ENCODE measurements around the gene TMEM170A.
"Not testable (repeated sequence)": the region's sequence is repeated elsewhere in the genome, so short reads cannot be mapped to it uniquely, and the experiment has no call there.

The TMEM170A gene, protein sequence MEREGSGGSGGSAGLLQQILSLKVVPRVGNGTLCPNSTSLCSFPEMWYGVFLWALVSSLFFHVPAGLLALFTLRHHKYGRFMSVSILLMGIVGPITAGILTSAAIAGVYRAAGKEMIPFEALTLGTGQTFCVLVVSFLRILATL

DNA sequence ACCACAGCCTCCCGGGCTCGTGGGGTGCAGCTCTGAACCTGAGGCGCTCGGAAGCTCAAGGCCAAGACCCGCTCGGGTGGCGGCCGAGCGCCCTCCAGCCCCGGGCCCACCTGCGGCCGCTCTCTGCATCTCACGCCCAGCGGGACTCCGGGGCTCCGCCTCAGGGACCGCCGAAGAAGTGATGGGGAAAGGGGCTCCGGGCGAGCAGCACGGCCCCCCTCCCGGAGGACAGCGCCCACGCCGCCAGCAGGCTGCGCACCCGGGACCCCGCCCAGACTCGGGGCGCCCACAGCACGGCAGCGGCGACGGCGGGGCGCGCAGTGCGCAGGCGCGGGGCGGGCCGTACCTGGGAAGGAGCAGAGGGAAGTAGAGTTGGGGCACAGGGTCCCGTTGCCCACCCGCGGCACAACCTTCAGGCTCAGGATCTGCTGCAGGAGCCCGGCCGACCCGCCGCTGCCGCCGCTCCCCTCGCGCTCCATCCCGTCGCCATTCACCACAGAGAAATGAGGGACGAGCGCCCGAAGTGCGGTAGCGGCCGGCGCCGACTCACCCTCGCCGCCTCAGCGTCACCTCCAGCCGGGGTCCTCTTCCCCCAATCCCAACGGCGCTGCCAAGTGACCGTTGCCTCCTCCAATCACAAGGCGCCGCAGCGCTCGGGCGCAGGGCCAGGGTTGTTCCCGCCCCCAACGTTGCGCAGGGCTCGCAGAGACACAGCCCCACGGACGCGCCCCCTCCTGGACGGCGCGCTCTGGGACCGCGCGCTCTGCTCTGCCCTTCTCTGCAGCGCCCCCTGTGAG lies at the start of gene TMEM170A:
TMEM170A (minus strand) TSS at position 568 of the 797 bp plus-strand sequence; CDS start at position 479, 89 bp downstream.
- DNase-seq (ENCODE audit: low read depth, low spot score) = peak; percentile 97

DNA sequence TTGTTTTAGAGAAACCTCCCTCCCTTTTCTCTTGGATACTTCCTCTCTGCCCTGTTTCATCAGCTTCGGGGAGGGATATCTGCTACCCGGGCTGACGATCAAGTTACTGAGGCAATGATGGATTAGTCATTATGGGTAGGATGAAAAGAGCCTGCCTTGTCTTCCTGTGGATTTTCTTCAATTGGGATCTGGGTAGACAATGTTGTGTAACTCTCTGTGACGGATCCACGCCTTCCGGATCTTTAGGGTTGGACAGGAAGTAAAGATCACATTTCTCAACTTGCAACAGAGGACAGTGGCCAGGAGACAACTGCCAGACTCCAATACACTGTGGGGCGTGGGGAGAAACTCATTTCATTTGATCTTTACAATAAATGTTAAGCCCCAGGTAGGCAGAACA lies 42.1 kb upstream of the TMEM170A start:
- no peak for DNase-seq (ENCODE audit: low read depth, low spot score)

DNA sequence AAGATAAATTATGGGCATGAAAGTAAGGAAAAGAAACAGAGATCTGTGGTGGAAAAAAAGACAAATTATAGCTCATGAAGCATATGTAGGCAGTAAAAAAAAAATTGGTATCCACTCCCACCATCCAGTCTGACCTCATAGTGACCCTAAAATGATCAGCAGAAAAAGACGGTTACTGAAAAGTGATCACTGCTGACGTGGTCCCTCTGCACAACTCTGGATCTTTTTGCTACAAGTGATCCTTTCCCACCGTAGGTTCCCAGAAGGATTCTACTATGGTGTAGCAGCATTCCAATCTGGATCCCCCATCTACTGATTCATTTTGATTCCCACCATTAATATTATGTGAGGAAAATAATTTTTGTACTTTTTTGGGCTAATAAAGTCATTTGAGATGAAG lies 41.6 kb upstream of the TMEM170A start:
- no peak for DNase-seq (ENCODE audit: low read depth, low spot score)

DNA sequence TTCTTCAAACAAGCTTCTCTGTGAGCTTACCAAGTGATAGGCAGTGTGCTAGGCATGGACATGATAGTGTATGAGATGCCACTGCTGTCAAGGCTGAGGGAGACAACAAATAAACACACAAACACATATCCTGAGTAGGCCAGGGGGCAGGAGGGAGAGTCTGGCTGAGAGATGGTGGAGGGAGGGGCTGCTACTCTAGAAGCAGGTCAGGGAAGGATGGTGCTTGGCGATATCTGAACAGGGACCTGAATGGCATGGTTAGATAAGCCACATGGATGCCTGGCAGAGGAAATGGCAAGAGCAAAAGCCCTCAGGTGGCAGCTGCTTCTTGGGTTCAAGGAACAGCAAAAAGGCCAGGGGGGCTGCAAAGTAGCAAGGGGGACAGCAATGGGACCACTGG lies 39.3 kb upstream of the TMEM170A start:
- no peak for DNase-seq (ENCODE audit: low read depth, low spot score)

DNA sequence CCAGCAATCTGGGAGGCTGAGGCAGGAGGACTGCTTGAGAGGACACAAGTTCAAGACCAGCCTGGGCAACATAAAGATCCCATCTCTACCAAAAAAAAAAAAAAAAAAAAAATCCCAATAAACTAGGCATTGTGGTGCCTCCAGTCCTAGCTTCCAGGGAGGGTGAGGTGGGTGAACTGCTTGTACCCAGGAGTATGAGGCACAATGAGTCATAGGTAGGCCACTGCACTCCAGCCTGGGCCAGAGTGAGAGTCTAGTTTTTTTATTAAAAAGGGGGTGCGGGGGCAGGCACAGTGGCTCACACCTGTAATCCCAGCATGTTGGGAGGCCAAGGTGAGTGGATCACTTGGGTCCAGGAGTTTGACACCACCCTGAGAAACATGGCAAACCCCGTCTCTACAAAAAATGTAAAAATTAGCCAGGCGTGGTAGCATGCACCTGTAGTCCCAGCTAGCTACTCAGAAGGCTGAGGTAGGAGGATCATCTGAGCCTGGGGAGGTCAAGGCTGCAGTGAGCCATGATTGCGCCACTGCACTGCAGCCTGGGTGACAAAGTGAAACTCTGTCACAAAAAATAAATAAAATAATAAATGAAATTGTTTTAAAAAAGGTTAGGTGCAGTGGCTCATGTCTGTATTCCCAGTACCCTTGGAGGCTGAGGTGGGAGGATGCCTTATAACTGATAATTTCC lies 38.6 kb upstream of the TMEM170A start:
- no peak for DNase-seq (ENCODE audit: low read depth, low spot score)

DNA sequence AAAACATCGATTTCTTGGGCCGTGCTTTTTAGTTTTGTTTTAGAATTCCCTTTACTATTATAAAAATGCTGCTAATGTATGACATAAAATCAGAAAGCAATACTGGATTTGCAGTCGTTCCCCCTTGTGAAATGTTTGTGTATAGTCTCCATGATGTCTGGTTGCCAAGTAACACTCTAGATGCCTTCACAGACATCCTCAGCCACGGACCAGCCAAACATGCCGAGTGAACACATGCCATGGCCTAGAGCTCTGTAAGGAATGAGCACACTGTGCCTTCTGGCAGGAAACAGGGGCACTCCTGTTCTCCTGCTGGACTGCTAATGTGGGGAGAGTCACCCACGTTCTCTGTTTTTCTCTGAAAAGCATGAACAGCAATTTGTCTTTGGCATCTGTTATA lies 37.3 kb upstream of the TMEM170A start:
- DNase-seq (ENCODE audit: low read depth, low spot score) = not testable (repeated sequence)

DNA sequence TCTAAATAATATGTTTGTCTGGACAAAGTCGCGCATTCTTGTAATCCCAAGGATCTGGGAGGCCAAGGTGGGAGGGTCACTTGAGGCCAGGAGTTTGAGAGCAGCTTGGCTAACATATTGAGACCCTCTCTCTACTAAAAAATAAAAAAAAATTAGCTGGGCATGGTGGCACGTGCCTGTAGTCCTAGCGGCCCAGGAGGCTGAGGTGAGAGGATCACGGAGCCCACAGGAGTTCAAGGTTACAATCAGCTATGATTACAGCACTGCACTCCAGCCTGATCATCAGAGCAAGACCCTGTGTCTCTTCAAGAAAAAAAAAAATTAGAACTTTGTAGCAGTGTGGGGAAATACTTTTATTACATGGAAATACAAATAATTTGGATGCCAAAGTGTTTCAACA lies 36.9 kb upstream of the TMEM170A start:
- DNase-seq (ENCODE audit: low read depth, low spot score) = no peak

DNA sequence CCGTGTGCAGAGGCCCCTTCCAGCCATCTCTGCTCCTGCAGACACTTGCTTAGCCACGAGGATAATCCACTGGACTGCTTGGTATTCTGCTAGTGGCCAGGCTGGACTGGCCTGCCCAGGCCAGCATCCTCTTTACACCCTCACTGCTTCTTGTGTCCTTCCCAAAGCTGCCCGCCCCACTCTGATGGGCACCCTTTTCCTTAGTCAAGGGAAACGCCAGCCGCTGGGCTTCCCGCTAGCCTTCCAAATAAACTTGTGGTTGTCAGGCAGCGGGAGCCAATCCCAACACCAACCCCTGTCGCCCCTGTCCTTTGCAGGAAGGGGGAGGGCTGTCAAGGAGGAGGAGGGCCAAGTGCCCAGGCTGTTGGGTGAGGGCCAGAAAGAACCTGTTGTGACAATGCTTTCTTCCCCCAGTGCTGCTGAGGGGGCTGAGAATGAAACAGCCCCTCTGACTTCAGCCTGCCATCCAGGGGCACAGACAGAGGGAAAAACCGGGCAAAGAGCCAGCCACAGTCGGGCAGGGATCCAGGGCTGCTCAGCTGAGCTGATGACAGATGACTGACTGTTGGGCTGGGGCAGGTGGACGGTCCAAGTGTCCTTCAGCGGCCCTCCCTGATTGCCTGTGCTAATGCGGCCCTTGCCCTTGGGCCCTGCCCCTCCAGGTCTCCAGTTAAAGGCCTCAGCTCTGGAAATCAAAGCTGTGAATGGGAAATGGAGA lies 34.3 kb upstream of the TMEM170A start:
- DNase-seq (ENCODE audit: low read depth, low spot score) = not testable (repeated sequence)

DNA sequence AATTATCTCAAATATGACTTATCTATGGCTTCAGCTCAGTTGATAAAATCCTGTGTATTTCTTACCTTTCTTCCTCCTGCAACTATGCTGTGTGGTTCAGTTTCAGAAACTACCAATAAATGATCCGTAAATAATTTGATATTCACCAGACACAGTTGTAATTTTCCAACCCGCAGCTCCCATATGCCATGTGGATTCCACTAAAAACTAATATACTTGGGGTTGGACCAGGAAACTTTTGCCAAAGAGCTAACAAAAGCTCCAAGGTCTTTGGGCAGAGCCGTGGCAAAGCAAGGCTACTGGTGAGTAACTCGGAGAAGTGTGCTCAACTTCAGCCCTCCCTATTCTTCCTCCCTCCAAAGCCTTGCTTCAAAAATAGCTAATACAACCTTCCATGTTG lies 33.1 kb upstream of the TMEM170A start:
- DNase-seq (ENCODE audit: low read depth, low spot score) = no peak

DNA sequence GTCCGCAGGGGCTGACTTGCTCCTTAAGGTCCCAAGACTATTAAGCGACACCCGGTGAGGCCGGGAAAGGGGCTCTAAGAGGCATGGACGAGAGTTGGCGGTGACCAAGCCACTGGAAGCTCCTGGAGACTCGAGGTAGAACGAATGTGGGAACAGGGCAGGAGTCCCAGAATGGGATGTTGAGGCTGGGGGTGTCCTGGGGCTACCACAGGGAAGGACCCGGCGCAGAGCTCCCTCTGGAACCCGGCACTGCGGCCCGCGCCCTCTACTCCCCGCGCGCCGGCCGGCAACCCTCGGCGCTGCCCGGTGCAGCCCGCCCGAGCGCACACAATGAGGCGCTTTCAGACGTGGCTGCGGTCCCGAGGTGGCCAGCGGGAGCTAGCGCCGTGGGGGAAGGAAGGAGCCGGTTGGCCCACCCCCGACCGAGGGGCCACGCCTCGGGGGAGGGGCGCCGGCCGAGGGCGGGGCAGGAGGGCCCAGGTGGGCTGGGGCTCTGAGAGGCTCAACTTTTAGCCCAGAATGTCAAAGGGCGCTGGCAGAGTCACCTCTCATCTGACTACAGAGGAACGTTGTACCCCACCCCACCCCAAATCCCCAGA lies 30.7 kb upstream of the TMEM170A start, which contains the start of gene CHST6:
CHST6 (minus strand) TSS at position 366 of the 599 bp plus-strand sequence. CDS start 15,613 bp downstream, outside the sequence.
- no peak for DNase-seq (ENCODE audit: low read depth, low spot score)

DNA sequence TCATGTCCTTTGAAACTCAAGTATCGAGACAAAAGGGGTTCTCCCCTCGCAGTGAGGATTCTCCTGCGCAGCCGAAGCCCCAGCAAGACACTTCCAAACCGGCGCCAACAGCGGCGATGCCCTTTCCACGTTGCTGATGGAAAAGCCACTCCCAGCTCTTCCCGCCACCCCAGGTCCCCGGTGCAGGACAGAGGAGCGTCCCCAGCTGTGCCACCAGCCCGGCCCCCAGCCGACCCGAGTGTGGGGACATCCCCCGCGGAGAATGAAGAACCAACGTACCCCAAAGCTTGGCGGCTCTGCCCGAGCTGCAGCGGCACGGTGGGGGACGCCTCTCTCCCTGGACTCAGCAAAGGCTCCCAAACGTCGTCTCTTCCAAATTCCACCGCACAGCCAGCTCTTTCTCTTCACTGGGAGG lies 30.2 kb upstream of the TMEM170A start:
- DNase-seq (ENCODE audit: low read depth, low spot score) = no peak

DNA sequence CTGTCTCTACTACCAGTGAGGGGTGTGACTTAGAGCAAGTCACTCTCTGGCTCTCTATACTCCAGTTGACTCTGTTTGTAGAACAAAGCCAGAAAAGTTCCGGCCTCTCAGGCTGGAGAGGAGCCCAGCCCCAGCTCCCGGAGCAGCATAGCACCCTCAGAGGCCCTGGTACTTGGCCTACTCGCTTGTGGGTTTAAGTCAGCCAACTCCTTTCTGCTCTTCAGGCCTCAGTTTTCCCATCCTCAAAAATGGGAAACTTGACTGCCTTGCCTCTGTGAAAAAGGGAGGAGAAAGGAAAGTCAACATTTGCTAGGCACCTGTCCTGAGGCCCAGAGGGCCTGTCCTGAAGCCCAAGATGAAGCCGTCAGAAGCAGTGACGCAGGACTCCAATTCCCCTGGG lies 29.7 kb upstream of the TMEM170A start:
- no peak for DNase-seq (ENCODE audit: low read depth, low spot score)

DNA sequence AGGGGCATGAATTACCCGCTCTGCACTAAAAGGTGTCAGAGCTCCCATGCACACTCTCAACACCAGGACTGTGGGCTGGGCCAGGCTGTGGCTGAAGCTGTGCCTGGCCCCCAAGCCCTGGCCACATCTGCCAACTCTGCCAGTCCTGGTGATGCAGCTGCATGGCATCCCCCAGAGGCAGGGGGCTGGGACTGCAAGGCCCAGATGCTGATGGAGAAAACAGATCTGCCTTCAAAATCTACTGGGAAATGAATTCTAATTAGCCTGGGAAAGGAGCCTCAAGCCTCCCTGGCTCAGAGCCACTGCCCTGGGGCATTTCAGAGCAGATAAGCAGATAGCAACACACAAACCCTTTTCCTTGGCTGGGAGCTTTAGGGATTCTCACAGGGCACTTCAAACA lies 27.4 kb upstream of the TMEM170A start:
- no peak for DNase-seq (ENCODE audit: low read depth, low spot score)

DNA sequence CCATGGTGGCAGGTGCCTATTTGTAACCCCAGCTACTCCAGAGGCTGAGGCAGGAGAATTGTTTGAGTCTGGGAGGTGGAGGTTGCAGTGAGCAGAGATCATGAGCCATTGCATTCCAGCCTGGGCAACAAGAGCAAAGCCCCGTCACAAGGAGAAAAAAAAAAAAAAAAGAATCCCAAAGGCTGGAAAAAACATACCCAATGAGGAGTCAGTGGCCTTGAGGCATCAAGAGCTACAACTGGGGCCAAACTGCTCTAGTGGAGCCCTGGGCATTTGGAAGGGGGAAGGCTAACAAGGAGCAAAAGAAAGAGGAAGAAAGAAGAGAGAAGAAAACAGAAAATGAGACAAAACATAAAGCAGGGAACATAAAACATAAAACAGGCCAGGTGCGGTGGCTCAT lies 23.8 kb upstream of the TMEM170A start:
- no peak for DNase-seq (ENCODE audit: low read depth, low spot score)

DNA sequence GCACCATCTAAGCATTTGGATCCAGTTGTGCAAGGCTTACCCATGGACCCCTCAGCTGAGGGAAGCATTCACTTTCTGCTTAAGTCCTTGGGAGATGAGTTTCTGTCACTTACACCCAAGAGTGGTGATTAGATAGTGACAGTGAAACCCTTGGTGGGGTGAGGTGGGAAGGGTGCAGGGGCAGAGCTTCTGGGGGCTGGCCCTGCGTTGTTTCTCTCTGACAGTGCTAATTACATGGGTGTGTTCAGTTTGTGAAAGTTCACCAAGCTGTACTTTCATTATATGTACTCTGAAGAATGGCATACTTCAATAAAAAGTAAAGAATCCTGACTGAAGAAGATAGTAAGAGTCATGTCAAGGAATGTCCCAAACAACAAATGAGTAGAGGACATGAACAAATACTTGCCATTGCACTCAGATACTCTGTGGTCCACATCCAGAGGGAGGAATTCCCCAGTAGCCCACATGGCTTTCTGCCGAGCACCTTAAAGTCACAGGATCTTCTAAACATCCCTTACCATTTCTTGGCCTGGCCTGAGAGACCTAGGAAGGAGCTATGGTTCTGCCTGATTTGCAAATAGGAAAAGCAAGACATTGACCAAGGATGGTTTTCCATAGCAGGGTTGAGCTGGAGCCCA lies 22.3 kb upstream of the TMEM170A start:
- no peak for DNase-seq (ENCODE audit: low read depth, low spot score)

DNA sequence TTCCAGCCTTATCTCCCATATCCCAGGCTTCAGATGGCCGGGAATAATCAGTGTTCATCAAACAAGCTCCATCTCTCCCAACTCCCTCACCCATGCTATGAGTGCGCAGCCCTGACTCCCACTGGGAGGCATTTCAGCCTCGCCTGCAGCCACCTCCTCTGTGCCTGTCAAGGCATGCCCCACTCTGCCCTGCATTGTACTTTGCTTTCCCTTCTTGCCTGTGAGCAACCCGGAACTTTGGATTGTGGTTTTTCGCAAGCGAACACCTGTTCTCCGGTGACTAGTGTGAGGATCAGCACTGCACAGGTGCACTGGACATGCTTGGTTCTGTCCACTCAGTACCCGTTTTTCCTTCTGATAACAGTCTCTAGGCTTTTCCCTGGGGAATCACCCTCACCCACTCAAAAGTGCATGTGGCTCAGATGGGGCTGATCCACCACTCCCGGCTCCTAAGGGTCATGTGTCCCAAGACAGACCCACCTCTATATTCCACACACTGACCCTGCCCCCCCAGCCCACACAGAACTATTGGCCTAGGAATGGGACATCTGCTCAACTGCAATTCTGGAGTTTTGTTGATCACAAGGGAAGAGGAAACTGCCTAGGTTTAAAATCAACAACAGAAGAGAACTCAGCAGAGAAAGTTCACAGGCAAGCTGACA lies 21.7 kb upstream of the TMEM170A start:
- no peak for DNase-seq (ENCODE audit: low read depth, low spot score)

DNA sequence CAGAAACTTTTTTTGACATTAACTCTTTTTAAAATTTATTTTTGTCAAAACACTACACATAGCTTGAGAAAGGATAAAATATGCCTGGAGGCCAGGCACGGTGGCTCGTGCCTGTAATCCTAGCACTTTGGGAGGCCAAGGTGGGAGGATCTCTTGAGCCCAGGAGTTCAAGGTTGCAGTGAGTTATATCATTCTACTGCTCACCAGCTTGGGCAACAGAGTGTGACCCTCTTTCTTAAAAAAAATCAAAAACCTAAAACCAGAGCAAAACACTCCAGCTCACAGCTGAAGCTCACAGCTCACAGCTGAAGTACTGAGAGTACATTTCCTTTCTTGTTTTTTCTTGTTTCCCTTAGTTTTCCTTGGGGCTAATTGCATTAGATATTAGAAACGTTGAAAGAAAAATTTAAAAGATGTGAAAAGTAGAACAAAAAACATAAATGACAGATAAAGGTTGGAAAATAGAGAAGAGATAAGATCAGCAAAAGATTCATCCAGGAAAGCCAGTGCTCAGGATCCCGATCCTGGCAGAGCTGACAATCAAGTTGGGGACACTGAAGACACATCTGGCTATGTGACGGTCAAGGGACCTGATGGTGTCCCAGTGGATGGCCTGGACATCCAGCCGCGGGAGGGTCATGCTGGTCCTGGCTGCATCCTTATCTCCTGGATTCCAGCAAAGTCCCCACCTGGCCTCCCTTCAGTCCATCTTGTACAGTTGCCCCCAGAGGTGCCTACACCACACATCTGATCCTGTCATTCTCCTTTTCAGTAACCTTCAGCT lies 20.9 kb upstream of the TMEM170A start:
- DNase-seq (ENCODE audit: low read depth, low spot score) = no peak

DNA sequence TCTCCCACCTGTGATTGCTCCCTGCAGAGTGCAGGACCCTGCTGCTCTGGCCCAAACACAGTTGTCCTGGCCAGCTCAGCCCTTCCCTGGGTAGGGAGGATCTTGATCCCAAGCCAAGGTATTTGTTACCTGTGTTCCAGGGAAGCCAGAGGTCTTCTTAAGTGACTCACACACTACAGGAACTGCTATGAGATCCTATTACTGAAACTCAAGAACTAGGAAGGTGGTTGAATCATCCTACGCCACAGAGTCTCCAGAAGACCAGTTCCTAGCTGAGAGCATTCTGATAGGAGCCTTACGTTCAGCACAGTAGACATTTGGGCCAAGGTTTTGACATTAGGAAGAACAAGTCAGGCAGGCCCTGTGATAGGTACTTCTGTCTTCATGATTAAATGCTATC lies 18.7 kb upstream of the TMEM170A start:
- no peak for DNase-seq (ENCODE audit: low read depth, low spot score)

DNA sequence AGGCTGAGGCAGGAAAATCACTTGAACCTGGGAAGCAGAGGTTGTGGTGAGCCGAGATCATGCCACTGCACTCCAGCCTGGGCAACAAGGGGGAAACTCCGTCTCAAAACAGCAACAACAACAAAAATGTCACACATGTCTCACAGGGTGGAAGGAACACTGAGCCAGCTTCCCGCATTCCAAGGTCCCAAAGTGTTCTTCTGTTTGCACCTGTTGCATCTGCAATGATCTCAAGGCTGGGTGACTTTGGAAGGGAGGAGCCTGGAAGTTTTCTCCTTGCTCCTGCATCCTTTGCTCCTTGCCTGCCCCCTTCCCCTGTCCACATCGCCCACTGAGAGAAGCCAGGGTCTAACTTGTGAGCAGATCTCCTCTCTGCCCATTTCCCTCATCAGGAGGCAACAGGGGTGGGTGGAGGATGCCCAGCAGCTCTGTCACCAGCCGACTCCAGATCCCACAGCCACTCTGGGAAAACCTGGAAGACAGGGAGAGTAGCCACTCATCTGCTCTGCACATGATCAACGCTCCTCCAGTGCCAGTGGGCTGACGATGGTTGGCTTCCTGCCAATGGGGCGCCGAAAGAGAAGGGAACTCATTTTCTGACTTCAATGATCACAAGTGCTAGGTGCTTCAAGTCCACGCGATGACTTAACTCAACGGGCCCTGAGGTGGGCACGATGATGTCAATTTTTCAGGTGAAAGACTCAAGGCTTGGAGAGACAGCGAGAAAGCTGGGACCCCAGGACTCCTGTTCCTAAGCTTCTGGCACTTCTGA lies 18.1 kb upstream of the TMEM170A start:
- DNase-seq (ENCODE audit: low read depth, low spot score) = no peak

Measured in brain pericyte (primary cell).